HG02938 (cell line): ENCODE data around the gene SLC16A8.
"Not testable (repeated sequence)": the region's sequence is repeated elsewhere in the genome, so short reads cannot be mapped to it uniquely, and the experiment has no call there.

Experiments used
- ATAC-seq: cut with Tn5 transposase; IDR thresholded peaks from one replicate; pipeline ENCODE4 v1.9.1; 2021; ENCODE audit warnings: mild to moderate bottlenecking, moderate library complexity; ENCODE audit not compliant: unreplicated experiment

Gene SLC16A8

GRCh38 chr22:38083931-38084631 is at the start of gene SLC16A8:
SLC16A8 (minus strand) TSS chr22:38084184; CDS start chr22:38082873, 1,311 bp downstream.
- no peak for ATAC-seq

- no peak for ATAC-seq
These were observed 49.3 kb upstream of the SLC16A8 start for GRCh38 chr22:38133331-38133730.

- ATAC-seq, result no peak
These were observed 48.8 kb upstream of the SLC16A8 start for GRCh38 chr22:38132794-38133193.

- ATAC-seq, result no peak
These were observed 48.2 kb upstream of the SLC16A8 start for GRCh38 chr22:38132136-38132535.

GRCh38 chr22:38131399-38131798 is 47.4 kb upstream of the SLC16A8 start:
- ATAC-seq, result no peak

- ATAC-seq, result no peak
These were observed 45.9 kb upstream of the SLC16A8 start for GRCh38 chr22:38129856-38130255.

- ATAC-seq, result no peak
These were observed 45.0 kb upstream of the SLC16A8 start for GRCh38 chr22:38129021-38129420.

- no peak for ATAC-seq
These were observed 43.9 kb upstream of the SLC16A8 start for GRCh38 chr22:38127869-38128268.

- ATAC-seq, result no peak
These were observed 43.1 kb upstream of the SLC16A8 start for GRCh38 chr22:38126928-38127668.

GRCh38 chr22:38125751-38126201 is 41.8 kb upstream of the SLC16A8 start:
- ATAC-seq, result no peak

GRCh38 chr22:38125038-38125610 is 41.1 kb upstream of the SLC16A8 start:
- ATAC-seq, result no peak

- no peak for ATAC-seq
These were observed 40.4 kb upstream of the SLC16A8 start for GRCh38 chr22:38124236-38124974.

GRCh38 chr22:38122616-38123015 is 38.6 kb upstream of the SLC16A8 start:
- ATAC-seq, result no peak

- ATAC-seq, result no peak
These were observed 36.6 kb upstream of the SLC16A8 start for GRCh38 chr22:38120359-38121110.

GRCh38 chr22:38118747-38119146 is 34.8 kb upstream of the SLC16A8 start:
- not testable (repeated sequence) for ATAC-seq

GRCh38 chr22:38118182-38118581 is 34.2 kb upstream of the SLC16A8 start:
- ATAC-seq, result no peak

GRCh38 chr22:38117556-38117955 is 33.6 kb upstream of the SLC16A8 start:
- ATAC-seq, result not testable (repeated sequence)

- ATAC-seq, result no peak
These were observed 31.6 kb upstream of the SLC16A8 start for GRCh38 chr22:38115423-38116205.

- ATAC-seq, result no peak
These were observed 30.8 kb upstream of the SLC16A8 start for GRCh38 chr22:38114484-38115398.
